NCI-H1105 treated with DMSO at 0.1 percent for 48 hours (cell line): ENCODE results near the gene PPP1R37.

ENCODE experiments used
- DNase-seq: peaks from one replicate; lab custom pipeline; 2025; lab: John Stamatoyannopoulos, UW

PPP1R37 gene

GRCh38 chr19:45071545-45071938 is 21.4 kb upstream of the PPP1R37 start:
- no peak for DNase-seq

GRCh38 chr19:45071969-45072790 is 20.8 kb upstream of the PPP1R37 start:
- no peak for DNase-seq

- DNase-seq, result no peak
Observed at GRCh38 chr19:45074744-45075300, 18.2 kb upstream of the PPP1R37 start.

DNA sequence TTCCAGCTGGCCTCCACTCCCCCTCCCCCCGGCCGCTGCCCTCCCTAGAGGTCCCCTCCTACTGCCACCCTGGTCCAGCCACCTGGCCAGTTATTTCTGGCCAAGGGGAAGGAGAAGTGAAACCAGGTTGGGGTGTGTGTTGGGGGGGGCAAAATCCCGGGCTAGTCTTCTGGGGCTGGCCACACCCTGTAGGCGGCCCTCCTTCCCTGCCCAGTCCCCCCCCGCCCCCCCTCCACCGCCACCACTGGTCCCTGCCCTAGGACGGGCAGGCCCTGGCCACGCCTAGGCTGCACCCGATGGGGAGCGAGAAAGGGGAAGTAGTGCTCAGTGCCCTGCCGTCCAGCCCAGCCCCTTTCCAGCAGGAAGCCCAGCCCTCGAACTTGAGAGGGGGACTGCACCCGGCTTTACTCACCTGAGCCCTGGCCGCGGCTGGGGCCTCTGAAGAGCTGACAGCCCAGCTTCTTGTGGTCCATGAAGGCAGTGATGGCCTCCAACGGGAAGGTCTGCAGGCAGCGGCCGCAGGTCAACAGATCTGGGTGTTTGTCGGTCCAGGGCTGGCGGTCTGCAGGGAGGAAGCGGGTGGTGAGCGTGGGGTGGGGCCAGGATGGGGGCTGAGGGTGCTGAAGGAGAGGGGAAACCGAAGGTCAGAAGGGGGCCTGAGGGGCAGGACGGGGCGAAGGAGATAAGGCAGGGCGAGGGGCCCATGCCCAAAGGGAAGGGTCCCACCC is 17.5 kb upstream of the PPP1R37 start:
- peak; percentile 25 for DNase-seq

DNA sequence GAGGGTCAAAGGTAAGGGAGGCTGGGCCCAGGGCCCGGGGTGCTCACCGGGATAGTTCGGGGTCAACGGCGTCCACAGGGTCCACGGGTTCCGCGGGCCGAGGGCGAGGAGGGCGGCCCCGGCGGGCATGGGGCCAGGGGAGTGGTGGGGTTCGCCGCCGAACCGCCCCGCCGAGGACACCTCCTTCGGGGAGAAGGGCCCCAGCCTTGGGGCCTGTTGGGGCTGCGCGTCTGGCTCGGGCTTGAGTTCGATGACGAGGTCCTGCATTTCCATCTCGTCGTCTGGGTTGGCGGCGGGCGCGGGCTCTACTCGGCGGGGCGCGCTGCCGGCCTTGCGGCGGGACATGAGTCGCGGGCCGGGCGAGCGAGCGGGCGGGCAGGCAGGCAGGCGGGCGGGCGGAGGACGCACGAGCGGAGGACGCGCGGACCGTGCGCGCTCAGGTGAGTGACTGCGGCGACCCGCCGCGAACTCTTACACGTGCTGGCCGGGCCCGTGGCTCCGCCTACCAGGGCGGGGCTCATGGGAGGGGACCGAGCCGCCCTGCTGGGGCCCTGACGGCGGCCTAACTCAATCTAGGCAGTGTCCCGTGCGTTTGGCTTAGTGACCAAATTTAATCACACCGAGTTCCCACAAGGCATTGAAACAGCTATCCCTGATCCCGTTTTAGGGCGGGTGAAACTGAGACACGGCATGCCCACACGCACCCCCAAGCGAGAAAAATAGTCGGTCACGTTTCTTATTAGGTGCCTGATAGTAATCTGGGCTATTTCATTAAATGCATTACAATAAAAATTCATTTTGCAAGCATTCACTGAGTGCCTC is 16.7 kb upstream of the PPP1R37 start, which contains the start of gene ZNF296:
Gene ZNF296, minus strand, starts transcription at position 450 of the 822 bp plus-strand sequence. Its CDS starts 105 bp downstream, at position 345.
- peak; percentile 68 for DNase-seq

GRCh38 chr19:45076851-45077730 is 15.9 kb upstream of the PPP1R37 start:
- no peak for DNase-seq

DNA sequence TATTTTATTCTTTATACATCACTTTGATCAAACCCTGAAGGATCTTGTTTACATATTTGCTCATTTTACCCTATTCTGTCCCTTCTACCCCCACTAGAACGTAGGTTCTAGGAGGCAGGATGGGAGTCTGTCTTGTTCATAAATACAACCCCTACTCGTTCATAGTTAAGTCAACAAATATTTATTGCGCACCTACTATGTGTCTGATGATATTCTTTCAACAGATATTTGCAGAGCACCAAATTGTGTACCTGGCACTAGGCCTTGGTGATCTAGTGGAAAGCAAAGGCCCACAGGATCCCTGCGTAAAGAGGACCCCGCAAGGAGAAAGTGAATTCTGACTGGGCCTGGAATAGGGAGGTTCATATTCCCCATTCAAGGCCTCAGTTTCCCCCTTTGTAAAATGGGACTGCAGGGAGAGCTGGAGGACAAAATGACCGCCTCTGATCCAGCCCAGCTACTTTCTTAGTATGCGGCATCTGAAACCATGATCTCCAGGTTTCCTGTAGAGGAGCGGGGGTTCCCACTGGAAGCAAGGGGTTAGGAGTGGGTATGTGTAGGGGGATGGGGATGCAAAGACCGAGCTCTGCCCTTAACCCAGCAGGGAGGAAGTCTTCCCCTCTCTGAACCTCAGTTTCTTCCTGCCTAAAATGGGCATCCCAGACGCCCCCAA is 14.5 kb upstream of the PPP1R37 start:
- no peak for DNase-seq

- DNase-seq, result peak; percentile 63
Observed at GRCh38 chr19:45079063-45079910, 13.7 kb upstream of the PPP1R37 start, which contains the start of gene GEMIN7. Gene GEMIN7, plus strand, starts transcription at chr19:45079260. Its CDS starts 10,855 bp downstream, at chr19:45090115.

DNA sequence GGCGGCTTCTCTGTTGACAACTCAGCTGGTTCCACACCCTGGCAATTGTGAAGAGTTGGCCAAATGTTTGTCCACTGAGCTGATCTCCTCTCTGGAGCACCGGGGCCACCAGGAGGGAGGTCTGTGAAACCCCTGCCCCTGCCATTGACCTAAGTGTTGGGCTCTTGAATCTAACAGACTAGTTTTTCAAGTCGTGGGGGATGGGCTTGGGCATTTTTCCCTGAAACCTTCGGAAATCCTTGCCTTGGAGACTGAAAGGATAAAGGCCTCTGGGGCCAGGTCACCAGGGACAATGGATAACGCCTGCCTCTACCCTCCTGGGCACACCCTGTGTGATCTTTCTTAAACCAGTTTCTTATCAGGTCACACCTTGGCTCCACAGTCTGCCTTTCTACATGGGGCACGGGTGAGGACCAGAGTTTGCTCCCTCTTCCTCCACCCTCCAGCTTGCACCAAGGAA is 13.0 kb upstream of the PPP1R37 start:
- DNase-seq, result no peak

DNA sequence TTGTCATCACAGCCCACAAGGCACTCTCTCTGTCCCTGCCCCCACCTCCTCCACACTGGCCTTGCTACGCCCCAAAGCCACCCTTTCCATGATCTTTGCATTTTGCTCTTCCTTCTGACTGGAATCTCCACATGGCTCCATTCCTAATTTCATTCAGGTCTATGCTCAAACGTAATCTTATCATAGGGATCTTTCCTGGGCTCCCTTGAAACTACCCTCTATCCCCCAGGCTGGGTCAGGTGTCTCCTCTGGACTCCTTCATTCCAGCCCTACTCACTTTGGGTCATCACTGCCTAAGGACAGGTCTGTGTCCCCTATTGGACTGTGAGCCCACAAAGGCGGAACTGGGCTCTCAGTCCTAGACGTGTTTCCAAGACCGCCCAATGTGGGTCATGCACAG is 10.8 kb upstream of the PPP1R37 start:
- no peak for DNase-seq

DNA sequence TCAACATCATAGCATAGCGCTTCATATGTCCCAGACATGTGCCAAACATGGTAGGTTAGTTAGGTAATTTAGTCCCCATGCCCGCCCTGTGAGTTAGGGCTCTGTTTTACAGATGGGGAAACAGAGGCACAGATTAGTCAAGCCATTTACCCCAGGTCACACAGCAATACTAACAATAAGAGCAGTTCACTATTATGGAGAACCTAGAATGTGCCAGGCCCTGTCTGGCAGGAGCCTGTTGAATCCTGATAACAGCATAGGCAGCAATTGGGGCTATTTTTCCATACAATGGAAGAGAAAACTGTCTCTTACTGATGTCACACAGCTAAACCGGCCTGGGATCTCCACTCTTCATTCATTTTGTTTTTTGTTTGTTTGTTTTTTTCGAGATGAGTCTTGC is 6.5 kb upstream of the PPP1R37 start:
- DNase-seq, result no peak

DNA sequence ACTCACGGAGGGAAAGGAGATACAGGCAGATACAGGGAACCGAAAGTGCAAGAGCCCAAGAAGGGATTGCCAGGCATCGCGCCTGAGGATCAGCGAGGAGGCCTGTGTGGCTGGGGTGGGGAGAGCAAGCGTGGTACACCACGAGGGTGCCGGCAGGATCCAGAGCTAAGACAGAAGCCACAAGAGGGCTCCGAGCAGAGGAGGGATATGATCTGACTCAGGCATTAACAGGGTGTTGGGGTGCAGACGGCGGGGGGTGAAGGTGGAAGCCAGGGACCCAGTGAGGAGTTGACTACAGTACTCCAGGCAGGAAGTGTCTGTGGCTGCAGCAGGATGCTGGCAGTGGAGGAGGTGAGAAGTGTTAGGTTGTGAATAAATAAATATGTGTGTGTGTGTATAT is 5.4 kb upstream of the PPP1R37 start:
- DNase-seq, result no peak

- DNase-seq, result no peak
Observed at GRCh38 chr19:45090034-45090433, 2.9 kb upstream of the PPP1R37 start.

DNA sequence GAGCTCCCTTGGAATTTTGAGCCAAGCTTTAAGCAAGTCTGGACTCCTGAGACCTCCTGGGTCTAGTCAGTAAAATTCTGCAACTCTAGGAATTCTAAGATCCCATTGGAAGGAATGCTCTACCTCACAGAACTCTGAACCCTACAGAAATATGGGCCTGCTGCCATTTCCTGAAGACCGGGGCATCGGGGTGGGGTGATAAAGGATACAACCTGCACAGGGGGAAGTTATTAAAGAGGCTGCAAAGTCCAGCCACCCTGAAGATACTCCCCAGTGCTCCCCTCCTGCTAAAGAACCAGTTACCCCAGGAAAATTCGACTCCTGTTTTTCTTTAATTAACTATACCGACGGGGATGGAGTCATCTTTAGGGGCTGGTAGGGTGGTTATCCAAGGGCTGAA is 2.4 kb upstream of the PPP1R37 start:
- DNase-seq, result no peak

- peak; percentile 97 for DNase-seq
Observed at GRCh38 chr19:45091031-45091923, 1.7 kb upstream of the PPP1R37 start.

DNA sequence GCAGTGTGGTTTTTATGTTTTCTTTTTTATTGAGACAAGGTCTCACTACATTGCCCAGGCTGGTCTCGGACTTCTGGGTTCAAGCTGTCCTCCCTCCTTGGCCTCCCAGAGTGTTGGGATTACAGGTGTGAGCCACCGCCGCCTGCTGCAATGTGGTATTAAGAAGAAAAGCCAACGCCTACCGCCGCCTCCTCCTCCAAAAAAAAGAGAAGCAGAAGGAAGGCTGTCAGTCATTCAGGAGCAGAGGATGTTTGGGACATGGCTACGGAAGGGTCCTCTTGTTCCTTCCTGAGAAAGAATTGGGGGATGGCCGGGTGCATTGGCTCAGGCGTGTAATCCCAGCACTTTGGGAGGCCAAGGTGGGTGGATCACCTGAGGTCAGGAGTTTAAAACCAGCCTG is 1.2 kb downstream of the PPP1R37 start:
- DNase-seq, result no peak

DNA sequence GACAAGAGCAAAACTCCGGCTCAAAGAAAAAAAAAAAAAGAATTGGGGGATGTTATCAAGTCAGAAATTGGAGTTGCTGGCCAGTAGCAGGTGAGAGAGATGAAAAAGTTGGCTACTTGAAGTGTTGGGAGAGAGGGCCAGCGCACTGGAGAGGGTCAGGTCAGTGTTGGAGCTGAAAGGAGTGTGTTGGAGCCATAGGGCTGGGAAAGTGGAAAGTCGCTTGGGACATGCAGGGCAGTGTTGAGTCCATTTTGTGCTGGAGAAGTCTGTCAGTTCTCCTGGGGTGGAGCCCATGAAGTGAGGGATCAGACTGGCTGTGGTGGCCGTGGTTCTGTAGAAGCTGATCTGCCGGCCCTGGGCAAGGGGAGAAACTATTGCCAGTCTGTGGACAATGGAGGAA is 1.7 kb downstream of the PPP1R37 start:
- DNase-seq, result no peak
